ENCODE results near the gene TBC1D17. TPM values are rescaled to one million over a fixed set of nuclear protein-coding genes. Genes with fewer than 3 reads are reported as not detected.
A peak's percentile ranks its signal among the peaks of the same experiment; 100 is the strongest.

TBC1D17 gene
- total RNA-seq, 1 donor from 2014 or later = 36.8 TPM

DNA sequence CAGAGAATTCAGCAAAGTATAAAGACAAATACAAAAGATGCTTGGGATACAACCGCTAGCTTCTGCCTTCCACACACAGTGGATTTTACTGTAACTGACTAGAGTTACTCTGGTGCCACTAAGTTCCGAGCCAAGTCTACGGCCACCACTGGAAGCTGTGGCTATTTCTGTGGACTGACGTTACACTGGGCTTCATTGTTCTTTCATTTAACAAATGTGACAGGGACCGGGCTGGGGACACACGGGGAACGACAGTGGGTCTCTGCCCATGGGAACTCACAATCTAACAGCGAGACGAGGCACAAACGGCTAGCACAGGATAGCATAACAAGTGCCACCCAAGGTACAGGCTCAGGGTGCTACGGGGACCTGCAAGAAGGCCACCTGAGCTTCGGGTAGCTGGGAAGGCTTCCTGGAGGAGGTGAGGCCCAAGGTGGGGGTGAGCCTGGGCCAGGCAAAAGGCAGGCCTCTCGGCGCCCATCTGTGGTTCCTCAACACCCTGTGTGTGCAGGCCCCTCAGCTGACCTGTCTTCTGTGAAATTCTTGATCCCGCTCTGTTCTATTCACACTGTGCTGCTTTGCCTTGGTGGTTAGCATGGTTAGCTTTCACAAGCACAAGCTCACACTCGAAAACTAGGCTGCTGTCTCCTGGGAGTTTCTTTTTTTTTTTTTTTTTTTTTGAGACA lies 29.5 kb downstream of the TBC1D17 start:
- H3K4me3 Mint-ChIP-seq (ENCODE audit: unreplicated experiment) = no peak overlapping the region
- H3K4me1 Mint-ChIP-seq (ENCODE audit: unreplicated experiment) = peaks cover 16% of the 10 kb centered on the region
- peaks cover 21% of the 10 kb centered on the region for H3K36me3 Mint-ChIP-seq (ENCODE audit: low read depth, unreplicated experiment)
- no peak for DNase-seq (ENCODE audit: low spot score)
- no peaks in the 10 kb centered on the region for H3K9me3 Mint-ChIP-seq (ENCODE audit: unreplicated experiment)
- no peak overlapping the region for H3K27ac Mint-ChIP-seq (ENCODE audit: unreplicated experiment)
- TF ChIP-seq, protein P1, sequence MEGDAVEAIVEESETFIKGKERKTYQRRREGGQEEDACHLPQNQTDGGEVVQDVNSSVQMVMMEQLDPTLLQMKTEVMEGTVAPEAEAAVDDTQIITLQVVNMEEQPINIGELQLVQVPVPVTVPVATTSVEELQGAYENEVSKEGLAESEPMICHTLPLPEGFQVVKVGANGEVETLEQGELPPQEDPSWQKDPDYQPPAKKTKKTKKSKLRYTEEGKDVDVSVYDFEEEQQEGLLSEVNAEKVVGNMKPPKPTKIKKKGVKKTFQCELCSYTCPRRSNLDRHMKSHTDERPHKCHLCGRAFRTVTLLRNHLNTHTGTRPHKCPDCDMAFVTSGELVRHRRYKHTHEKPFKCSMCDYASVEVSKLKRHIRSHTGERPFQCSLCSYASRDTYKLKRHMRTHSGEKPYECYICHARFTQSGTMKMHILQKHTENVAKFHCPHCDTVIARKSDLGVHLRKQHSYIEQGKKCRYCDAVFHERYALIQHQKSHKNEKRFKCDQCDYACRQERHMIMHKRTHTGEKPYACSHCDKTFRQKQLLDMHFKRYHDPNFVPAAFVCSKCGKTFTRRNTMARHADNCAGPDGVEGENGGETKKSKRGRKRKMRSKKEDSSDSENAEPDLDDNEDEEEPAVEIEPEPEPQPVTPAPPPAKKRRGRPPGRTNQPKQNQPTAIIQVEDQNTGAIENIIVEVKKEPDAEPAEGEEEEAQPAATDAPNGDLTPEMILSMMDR (IDR thresholded peaks at IDR 0.05; ENCODE audit: unreplicated experiment) = no peak
- peaks cover 13% of the 10 kb centered on the region for H3K27me3 Mint-ChIP-seq (ENCODE audit: unreplicated experiment)

DNA sequence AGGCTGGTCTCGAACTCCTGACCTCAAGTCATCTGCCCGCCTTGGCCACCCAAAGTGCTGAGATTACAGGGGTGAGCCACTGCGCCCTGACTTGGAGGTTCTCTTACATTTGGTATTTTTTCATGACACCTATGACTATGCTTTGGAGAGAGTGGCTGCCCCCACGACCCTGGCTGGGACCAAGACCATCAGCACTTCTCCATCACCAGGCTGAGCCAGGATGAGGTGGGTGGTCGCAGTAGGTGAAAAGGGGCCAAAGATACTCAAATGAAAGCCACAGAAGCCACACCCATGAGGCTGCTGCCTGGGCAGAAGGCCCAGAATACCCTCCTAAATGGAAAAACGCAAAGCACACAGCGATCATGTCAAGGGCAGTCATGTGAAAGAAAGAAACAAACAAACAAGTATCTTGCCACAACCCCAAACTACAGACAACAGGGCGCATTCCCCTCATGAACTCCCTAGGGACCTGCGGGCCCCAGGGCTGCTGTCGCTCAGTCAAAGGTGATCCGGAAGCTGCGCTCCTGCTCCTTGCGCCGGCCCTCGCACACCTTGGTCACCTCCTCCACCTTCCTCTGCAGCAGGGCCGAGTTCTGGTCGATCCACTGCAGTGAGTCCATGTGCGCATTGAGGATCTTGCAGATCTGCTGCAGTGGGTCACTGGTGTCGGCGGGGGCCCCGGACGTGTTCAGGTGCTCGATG lies 30.4 kb downstream of the TBC1D17 start:
- Mint-ChIP-seq H3K27me3 (ENCODE audit: unreplicated experiment) (peaks cover 13% of the 10 kb centered on the region), H3K36me3 (ENCODE audit: low read depth, unreplicated experiment) (peaks cover 25% of the 10 kb centered on the region), H3K4me3 (ENCODE audit: unreplicated experiment) (peak overlapping the region; percentile 37), H3K9me3 (ENCODE audit: unreplicated experiment) (no peaks in the 10 kb centered on the region), H3K27ac (ENCODE audit: unreplicated experiment) (no peak overlapping the region), H3K4me1 (ENCODE audit: unreplicated experiment) (peaks cover 16% of the 10 kb centered on the region)
- no peak for DNase-seq (ENCODE audit: low spot score)
- TF ChIP-seq, protein P1 (IDR thresholded peaks at IDR 0.05; ENCODE audit: unreplicated experiment) = no peak

DNA sequence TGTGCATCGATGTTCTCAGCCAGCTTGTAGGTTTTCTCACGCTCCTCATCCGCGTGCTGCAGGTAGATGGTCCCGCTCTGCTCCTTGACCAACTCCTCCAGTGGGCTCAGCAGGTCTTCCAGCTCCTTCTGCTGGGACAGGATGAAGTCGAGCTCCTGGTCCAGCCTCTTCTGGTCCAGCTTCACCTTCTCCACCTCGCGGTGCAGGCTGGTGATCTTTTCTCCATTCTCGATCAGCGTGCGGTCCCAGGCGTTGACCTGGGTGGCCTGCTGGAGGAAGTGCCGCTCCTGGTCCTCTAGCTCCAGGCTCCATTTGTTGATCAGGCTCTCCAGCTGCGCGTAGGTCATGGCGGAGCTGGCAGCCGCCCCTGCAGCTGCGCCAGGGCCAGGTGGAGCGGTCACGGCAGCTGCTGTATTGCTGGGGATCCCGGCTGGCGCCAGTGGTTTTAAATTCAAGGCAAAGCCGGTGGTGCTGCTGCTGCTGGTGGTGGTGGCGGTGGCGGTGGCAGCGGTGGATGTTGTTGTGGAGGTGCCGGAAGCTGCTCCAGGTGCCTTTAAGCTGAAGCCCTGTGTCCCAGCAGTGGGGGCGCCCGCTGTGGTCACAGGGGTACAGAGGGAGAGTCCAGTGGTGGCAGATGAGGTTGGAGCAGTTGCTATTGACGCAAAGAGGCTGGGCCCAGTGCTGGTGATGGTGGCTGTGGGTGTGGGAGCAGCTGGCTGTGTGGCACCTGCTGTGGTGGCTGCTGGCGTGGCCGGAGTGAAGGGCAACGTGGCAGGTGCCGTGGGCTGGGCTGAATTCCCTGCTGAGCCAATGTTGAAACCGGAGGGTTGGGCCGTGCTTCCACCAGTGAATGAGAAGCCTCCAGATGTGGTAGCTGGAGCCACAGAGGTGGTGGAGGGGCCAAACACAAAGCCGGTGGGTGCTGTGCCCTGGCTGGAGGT lies 31.2 kb downstream of the TBC1D17 start:
- H3K27me3 Mint-ChIP-seq (ENCODE audit: unreplicated experiment) = peaks cover 15% of the 10 kb centered on the region
- no peak overlapping the region for H3K4me3 Mint-ChIP-seq (ENCODE audit: unreplicated experiment)
- H3K36me3 Mint-ChIP-seq (ENCODE audit: low read depth, unreplicated experiment) = peaks cover 32% of the 10 kb centered on the region

DNA sequence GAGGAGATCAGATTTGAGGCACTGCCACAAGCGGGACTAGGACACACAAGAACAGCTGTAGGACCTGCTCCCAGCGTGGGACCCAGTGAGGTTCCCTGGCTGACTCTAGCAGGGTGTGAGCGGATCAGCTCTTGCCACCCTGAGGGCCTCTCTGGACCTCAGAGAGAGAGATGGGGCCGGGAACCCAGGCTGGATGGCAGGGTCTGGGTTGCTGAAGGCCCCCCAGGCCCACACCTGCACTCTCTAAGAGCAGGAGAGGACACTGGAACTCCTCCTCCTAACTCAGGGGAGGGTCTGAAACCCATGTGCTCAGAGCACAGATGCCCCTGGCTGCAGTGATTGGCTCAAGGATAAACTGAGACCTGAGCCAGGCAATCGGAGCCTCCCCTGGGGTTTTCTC lies 32.7 kb downstream of the TBC1D17 start:
- Mint-ChIP-seq H3K9me3 (ENCODE audit: unreplicated experiment) (no peaks in the 10 kb centered on the region), H3K27me3 (ENCODE audit: unreplicated experiment) (peaks cover 18% of the 10 kb centered on the region), H3K27ac (ENCODE audit: unreplicated experiment) (no peak overlapping the region), H3K36me3 (ENCODE audit: low read depth, unreplicated experiment) (peaks cover 42% of the 10 kb centered on the region), H3K4me3 (ENCODE audit: unreplicated experiment) (no peak overlapping the region), H3K4me1 (ENCODE audit: unreplicated experiment) (peaks cover 16% of the 10 kb centered on the region)
- DNase-seq (ENCODE audit: low spot score) = no peak
- TF ChIP-seq, protein P1 (IDR thresholded peaks at IDR 0.05; ENCODE audit: unreplicated experiment) = no peak

More for the DNA sequence above, 31.2 kb downstream of the TBC1D17 start:
- Mint-ChIP-seq H3K4me1 (ENCODE audit: unreplicated experiment) (peaks cover 16% of the 10 kb centered on the region), H3K27ac (ENCODE audit: unreplicated experiment) (no peak overlapping the region), H3K9me3 (ENCODE audit: unreplicated experiment) (no peaks in the 10 kb centered on the region)
- TF ChIP-seq, protein P1 (IDR thresholded peaks at IDR 0.05; ENCODE audit: unreplicated experiment) = no peak
- no peak for DNase-seq (ENCODE audit: low spot score)

Measured in endothelial cell (in vitro differentiated cells).